Measurements from ENCODE around the gene HTRA1.

GRCh38 chr10:122519144-122519543 is 57.8 kb downstream of the HTRA1 start:
- TF ChIP-seq CTCF (IDR thresholded peaks at IDR 0.05) = no peak
- no peak for TF ChIP-seq POLR2A (IDR thresholded peaks at IDR 0.05)

All from thyroid gland (tissue), 4 donors.